RCC 7860 (cell line): Measurements from ENCODE around the gene RNASE3.
"Not testable (repeated sequence)": the region's sequence is repeated elsewhere in the genome, so short reads cannot be mapped to it uniquely, and the experiment has no call there.

Experiments used
- DNase-seq: peaks from one replicate; pipeline ENCODE4 v3.0.0-alpha.2; 2015; ENCODE audit warnings: low spot score
- FAIRE-seq: peaks from 2 replicates; lab custom pipeline; 2012; peaks lifted over from hg19 to GRCh38; lab: Jason Lieb, UNC

RNASE3 gene

DNA sequence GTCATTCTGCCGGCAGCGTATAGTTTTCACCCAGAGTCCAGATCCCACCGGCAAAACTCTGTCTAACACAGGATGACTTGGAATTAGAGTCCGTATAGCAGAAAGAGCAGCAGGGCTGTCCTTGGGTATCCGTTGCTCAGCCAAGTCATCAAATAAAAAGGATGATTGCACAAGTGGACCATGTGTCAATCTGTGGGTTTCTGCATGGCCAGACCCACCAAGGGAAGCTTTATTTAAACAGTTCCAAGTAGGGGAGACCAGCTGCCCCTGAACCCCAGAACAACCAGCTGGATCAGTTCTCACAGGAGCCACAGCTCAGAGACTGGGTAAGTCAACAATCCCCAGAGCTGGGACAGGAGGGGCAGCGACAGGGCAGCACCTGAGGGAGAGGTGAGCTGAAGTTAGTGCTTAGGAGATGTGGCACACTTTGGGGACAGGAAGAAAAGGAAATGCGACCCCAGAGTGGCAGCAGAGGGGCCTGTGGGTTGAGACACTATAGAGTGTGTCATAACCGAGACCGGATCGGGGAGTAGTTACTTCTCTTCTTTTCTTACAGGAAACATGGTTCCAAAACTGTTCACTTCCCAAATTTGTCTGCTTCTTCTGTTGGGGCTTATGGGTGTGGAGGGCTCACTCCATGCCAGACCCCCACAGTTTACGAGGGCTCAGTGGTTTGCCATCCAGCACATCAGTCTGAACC is at the start of gene RNASE3:
Gene RNASE3 (plus strand): TSS at position 260 of the 700 bp plus-strand sequence. CDS start 302 bp downstream, at position 562.
- DNase-seq, FAIRE-seq: not testable (repeated sequence)

DNA sequence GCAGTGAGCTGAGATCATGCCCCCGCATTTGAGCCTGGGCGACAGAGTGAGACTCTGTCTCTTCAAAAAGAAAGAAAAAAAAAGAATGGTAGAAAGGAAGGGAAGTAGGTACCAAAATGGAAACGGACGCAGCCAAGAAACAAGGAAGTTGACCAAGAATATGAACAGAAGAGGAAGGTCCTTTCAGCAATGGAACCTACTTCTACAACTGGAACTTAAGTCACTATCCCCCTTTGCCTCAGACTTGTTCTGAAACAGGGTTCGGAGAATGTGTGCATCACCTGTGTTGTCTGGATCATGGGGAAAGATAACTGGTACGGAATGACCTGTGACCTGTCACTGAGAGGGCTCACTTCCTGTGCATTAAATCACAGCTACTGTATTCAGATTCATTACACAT is 44.6 kb upstream of the RNASE3 start:
- FAIRE-seq = no peak

DNA sequence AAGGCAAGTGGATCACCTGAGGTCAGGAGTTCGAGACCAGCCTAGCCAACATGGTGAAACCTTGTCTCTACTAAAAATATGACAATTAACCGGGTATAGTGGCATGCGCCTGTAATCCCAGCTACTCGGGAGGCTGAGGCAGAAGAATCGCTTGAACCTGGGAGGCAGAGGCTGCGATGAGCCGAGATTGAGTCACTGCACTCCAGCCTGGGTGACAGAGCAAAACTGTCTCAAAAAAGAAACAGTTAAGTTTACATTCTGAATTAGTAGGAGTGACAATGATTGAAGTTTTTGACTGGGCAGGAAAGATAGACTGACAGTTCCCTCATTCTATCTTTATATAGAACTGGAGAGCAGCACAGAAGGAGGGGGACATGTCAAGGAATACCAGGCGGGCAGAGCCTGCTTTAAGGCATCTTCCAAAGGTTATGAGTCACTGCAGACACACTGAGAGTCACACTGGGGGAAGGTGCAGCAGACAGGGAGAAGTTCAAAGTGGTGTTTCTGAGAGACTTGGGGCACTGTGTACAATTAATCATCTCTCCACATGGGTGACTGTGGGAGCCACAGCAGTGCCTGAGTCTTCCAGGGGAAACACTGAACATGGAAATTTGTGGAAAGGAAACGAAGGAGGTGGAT is 42.8 kb upstream of the RNASE3 start:
- peak; percentile 91 for FAIRE-seq
- DNase-seq = peak; percentile 89

More for the DNA sequence above, 44.6 kb upstream of the RNASE3 start:
- DNase-seq = no peak

DNA sequence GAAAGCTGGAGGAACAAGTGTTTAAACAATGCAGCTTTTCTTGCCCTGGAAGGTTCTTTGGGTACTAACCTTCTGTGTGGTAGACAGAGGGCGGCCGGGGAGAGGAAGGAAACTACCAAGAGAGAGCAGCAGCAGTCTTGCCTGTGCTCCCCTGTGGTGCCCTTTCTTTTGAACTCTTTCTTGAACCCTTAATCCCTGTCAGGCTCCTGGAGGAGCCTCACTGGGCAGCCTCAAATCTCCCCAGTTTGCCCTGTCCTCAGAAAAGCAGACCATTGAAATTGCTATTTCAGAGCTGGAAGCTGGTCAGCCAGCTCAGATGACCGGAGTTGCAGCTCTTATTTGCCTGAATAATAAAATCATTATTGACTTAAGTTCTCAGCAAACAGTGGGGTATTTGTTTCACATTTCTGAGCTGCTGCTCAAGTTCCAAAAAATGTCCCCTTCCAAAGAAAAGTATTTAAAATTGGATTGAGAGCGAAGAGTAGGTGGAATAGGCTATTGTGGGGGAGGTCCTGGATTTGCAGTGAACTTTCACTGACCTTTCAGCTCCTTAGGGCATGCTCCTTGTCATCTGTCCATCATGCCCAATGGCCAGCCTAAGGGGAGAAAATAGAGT is 42.1 kb upstream of the RNASE3 start:
- DNase-seq (no peak), FAIRE-seq (no peak)

- DNase-seq (no peak), FAIRE-seq (no peak)
Observed at GRCh38 chr14:20853042-20853441, 38.1 kb upstream of the RNASE3 start.

- DNase-seq (peak; percentile 32), FAIRE-seq (no peak)
Observed at GRCh38 chr14:20855652-20856291, 35.4 kb upstream of the RNASE3 start.

DNA sequence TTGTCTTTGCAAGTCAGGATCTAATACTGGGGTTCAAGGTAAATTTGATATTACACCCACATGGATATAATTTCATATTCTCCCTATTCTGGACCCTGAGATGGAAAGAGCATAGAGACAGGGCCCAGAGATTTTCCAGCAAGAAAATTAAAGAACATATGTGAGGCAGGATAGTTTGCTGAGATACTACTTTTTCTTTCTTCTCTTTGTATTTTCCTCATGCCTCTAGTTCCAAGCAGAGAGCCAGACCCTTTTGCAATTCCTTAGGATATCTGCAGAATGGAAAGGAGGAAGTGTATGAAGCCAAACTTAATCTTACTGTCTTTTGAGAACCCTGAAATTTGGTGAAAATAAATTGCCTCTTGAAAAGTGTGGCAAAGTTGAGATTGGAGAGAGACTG is 34.0 kb upstream of the RNASE3 start:
- no peak for FAIRE-seq
- DNase-seq = no peak

DNA sequence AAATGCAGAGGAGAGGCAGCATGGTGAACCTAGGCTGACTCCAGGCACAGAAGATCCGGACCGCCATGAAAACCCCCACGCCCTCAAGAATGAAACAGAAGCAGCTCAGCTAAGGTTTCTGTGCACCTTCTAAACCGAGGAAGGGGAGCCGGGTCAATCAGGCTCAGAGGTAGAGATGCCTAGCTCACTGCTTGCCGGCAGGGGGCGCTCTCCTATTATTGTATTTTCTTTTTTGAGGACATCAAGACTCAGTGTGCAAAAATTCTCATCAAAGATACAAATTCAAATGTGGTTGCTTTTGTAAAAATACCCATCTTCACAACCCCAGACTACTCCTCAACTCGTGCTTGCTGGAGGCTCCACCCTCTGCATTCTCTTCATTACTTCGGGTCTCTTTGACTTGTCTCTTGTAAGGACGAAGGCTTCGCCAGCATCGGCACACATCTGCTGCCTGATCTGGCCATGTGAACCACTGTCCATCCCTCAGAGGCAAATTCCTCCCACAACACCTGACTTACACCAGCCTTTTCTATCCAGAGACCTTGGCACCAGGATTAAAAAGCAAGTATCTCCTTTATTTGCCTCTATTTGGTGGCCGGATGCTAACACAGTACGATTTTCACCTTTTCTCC is 33.4 kb upstream of the RNASE3 start:
- no peak for FAIRE-seq

DNA sequence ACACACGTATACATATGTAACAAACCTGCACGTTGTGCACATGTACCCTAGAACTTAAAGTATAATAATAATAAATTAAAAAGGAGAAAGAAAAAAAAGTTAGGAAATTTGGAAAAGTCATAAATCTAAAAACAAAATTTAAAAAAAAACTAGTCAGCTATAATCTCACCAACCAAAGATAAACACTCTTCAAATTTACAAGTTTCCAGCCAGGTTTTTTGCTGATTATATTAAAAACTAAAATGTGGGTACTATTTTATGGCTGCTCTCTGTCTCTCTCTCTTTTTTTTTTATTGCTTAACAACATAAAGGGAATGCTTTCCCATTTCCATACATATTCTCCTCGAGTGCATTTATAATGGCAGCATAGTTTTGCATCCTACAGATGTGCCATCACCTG is 25.0 kb upstream of the RNASE3 start:
- FAIRE-seq (no peak), DNase-seq (no peak)

More for the DNA sequence above, 33.4 kb upstream of the RNASE3 start:
- DNase-seq = no peak

DNA sequence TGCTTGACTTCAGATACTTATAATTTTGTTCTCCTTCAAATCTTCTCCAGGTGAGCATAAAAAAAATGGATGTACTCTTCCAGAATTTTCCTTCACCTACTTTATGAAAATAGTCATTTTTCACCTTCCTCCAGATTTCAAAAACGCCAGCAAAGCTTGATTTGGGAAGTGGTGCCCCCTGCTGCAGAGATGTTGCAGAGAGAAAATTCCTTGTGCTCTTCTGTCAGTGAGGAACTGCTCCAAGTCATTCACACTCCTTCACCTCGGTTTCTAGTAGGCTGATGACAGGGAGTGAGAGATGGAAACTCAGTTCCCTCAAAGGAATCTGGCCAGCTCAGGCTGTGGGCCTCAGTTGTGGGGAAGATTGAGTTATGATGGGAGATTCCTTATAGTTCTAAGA is 24.2 kb upstream of the RNASE3 start:
- FAIRE-seq (no peak), DNase-seq (no peak)

DNA sequence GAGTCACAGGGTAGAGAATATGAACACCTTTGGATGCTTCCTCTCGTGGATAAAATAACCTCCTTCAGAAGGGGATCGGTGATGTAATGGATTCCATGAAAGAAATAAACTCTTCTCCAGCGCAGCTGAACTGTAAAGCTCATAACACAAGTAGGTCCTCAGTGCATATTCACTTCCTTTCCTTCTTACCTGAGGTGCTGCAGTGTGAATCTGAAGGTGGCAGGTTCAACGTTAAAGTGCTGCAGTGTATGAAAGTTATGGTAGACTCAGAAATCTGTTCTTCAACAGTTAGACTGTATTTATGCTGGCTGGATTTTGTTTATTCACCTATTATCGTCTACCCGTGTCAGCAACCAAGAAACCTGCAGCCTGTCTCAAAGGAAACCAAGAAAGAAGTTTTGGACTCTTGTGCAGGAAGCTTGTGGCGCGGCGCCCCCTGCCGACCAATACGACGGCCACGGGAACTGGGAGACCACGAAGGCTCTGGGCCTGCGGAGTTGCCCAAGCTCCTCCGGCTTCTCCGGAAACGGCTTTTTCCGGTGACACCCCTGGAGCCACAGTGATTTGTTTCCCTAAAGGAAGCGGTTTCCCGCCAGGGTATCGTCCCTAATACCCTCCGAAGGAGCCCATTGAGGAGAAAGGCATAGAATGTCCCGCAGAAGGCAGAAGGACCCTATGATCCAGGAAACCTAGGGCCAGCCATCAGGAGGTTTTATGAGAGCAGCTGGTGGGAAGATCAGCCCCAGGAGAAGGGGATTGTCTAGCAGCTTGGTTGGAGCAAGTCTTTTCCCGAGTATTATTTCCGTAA is 17.6 kb upstream of the RNASE3 start:
- FAIRE-seq (no peak), DNase-seq (no peak)

DNA sequence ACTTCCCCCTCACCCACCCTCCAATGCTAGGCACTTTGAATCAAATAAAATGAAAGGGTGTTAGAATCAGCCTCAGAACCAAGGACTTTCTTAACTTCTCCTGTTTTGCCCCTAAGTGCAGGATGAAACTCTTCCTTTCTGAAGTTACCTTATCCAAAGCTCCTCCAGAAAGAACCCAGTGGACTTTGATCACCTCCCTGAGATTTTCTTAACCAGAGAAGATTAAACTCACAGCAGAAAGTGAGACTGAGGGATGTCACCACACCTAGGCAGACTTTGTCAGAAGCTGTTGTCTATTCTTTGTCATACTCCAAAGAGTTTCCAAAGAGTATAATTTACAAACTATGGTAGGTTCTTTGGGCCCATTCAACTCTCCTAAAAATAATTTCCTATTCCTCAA is 14.2 kb upstream of the RNASE3 start:
- FAIRE-seq = no peak
- no peak for DNase-seq

GRCh38 chr14:20878695-20879094 is 12.5 kb upstream of the RNASE3 start:
- DNase-seq (no peak), FAIRE-seq (no peak)

DNA sequence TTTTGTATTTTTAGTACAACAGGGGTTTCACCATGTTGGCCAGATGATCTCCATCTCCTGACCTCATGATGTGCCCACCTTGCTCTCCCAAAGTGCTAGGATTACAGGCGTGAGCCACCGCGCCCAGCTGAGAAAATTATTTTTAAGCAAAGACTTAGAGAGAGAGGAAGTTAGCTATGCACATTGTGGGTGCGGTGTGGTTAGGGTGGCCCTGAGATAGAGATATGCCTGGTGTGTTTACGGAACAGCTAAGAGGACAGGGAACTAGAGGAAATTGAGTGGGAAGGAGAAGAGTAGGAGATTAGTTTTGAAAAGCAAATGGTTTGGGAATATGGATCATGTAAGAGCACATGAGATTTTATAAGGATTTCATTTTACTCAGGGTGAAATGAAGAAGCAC is 10.0 kb upstream of the RNASE3 start:
- FAIRE-seq, DNase-seq: not testable (repeated sequence)

- FAIRE-seq, DNase-seq: not testable (repeated sequence)
Observed at GRCh38 chr14:20882787-20883186, 8.4 kb upstream of the RNASE3 start.

- DNase-seq, FAIRE-seq: not testable (repeated sequence)
Observed at GRCh38 chr14:20888411-20888810, 2.8 kb upstream of the RNASE3 start.

DNA sequence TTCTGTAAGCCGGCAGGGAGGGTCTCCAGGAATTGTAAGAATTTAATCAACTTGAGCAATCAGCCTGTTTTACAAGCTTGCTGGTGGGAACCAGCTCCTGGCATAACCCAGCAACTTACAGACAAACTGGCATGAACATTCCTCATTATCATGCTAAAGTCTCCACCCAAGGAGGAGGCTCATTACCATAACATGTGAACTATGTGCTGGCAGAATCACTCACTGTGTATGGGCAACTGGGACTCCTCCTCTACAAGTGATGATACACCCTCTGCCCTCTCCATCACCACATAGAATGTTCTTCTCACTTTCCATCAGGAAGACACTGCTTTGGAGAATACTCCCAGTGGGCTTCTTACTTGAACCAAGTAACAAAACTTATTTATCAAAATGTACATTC is 4.1 kb downstream of the RNASE3 start:
- DNase-seq, FAIRE-seq: not testable (repeated sequence)

- no peak for DNase-seq
- no peak for FAIRE-seq
Observed at GRCh38 chr14:20904393-20905029, 13.3 kb downstream of the RNASE3 start.

- FAIRE-seq = no peak
- no peak for DNase-seq
Observed at GRCh38 chr14:20905676-20906075, 14.5 kb downstream of the RNASE3 start.

GRCh38 chr14:20907214-20907613 is 16.0 kb downstream of the RNASE3 start:
- DNase-seq (no peak), FAIRE-seq (no peak)
